Breast epithelium (tissue), 4 donors: ENCODE results near the gene TIFAB. TPM values are rescaled to one million over a fixed set of nuclear protein-coding genes. Genes with fewer than 3 reads are reported as not detected.
"Not testable (repeated sequence)": the region's sequence is repeated elsewhere in the genome, so short reads cannot be mapped to it uniquely, and the experiment has no call there.

Source experiments
- DNase-seq, 2 donors: peaks; one replicate each; pipeline ENCODE4 v3.0.0-alpha.2; 2019; ENCODE audit warnings: low spot score in 2 of 2
- H3K27ac ChIP-seq, 2 donors: fragments of 200-600 bp; sonication (generic) in 1 of 2; one replicate each; pipeline ENCODE4 v1.5.1; 2016 to 2019; ENCODE audit warnings: mild to moderate bottlenecking in 1 of 2
- H3K27me3 ChIP-seq, 2 donors: fragments of 200-600 bp; sonication (generic) in 1 of 2; one replicate each; pipeline versions ENCODE4 v1.5.1 to v1.6.0; 2017 to 2019; ENCODE audit warnings: control low read depth in 1 of 2, mild to moderate bottlenecking in 1 of 2
- H3K36me3 ChIP-seq: fragments of 200-600 bp; one replicate; pipeline ENCODE4 v1.5.1; 2019
- H3K4me1 ChIP-seq, 2 donors: fragments of 200-600 bp; sonication (generic); one replicate each; pipeline ENCODE4 v1.5.1; 2016 to 2019; ENCODE audit warnings: control low read depth in 1 of 2
- H3K4me3 ChIP-seq, 3 donors: fragments of 200-600 bp; sonication (generic); 1 replicate in 2 of 3; 2 replicates in 1 of 3; pipeline ENCODE4 v1.5.1; 2016 to 2019; ENCODE audit warnings: mild to moderate bottlenecking in 3 of 3, moderate library complexity in 2 of 3
- H3K9me3 ChIP-seq, 2 donors: fragments of 200-600 bp; sonication (generic) in 1 of 2; one replicate each; pipeline ENCODE4 v1.5.1; 2016 to 2019; ENCODE audit warnings: control low read depth in 1 of 2
- CTCF ChIP-seq, 3 donors: fragments of 450-650 bp; IDR thresholded peaks; one replicate each; pipeline ENCODE4 v1.5.1; 2016 to 2017; ENCODE audit warnings: antibody characterized with exemption in 3 of 3, mild to moderate bottlenecking in 3 of 3, moderate library complexity in 3 of 3
- POLR2A ChIP-seq: fragments of 450-650 bp; IDR thresholded peaks from one replicate; pipeline ENCODE4 v1.6.1; 2016; ENCODE audit warnings: antibody characterized with exemption, mild to moderate bottlenecking, moderate library complexity
- POLR2AphosphoS5 ChIP-seq, 3 donors: sonication (generic); formaldehyde crosslinking; IDR thresholded peaks; one replicate each; pipeline ENCODE4 v1.6.1; 2017; ENCODE audit warnings: antibody characterized with exemption in 3 of 3
- intact Hi-C: fragments of 100-400 bp; cut with DNase I; formaldehyde crosslinking; loops from one replicate; pipeline ENCODE4 v1.15.1; 2023; ENCODE audit warnings: low total_unique reads
- total RNA-seq, 3 donors: library from RNA; depleted of rRNA; stranded (reverse); fragments of >200 nt; gene quantifications; one replicate each; pipeline ENCODE4 v1.1.0, GENCODE V29; 2016

TIFAB gene
- total RNA-seq = not detected

- H3K27me3 ChIP-seq = no peaks in the 10 kb centered on the region
- H3K9me3 ChIP-seq = no peaks in the 10 kb centered on the region
- no peak for DNase-seq
- no peak for TF ChIP-seq CTCF (IDR thresholded peaks at IDR 0.05)
- TF ChIP-seq POLR2A = no peak
- no peak for TF ChIP-seq POLR2AphosphoS5 (IDR thresholded peaks at IDR 0.05)
- no peaks in the 10 kb centered on the region for H3K36me3 ChIP-seq
- no peak within 1 kb of the TSS for H3K27ac ChIP-seq
- no peak within 1 kb of the TSS for H3K4me3 ChIP-seq
- no peaks in the 10 kb centered on the region for H3K4me1 ChIP-seq
- intact Hi-C loops = no loop called here
Observed at GRCh38 chr5:135452321-135453030, at the start of gene TIFAB. TIFAB (minus strand) TSS chr5:135452351; CDS start chr5:135449939, 2,412 bp downstream.

GRCh38 chr5:135498637-135498995 is 46.5 kb upstream of the TIFAB start:
- Histone ChIP-seq H3K4me1 (no peaks in the 10 kb centered on the region), H3K27me3 (no peaks in the 10 kb centered on the region), H3K27ac (no peak overlapping the region), H3K36me3 (no peaks in the 10 kb centered on the region), H3K4me3 (no peak overlapping the region), H3K9me3 (no peaks in the 10 kb centered on the region)
- TF ChIP-seq CTCF (IDR thresholded peaks at IDR 0.05) = no peak
- no peak for TF ChIP-seq POLR2A
- intact Hi-C loops = no loop called here
- DNase-seq = no peak

- intact Hi-C loops = no loop called here
- no peak for TF ChIP-seq CTCF (IDR thresholded peaks at IDR 0.05)
- no peak for TF ChIP-seq POLR2A
- no peak for TF ChIP-seq POLR2AphosphoS5 (IDR thresholded peaks at IDR 0.05)
- Histone ChIP-seq H3K27me3 (no peaks in the 10 kb centered on the region), H3K9me3 (no peaks in the 10 kb centered on the region), H3K4me1 (no peaks in the 10 kb centered on the region), H3K4me3 (no peak overlapping the region), H3K36me3 (no peaks in the 10 kb centered on the region), H3K27ac (no peak overlapping the region)
- DNase-seq = no peak
Observed at GRCh38 chr5:135497971-135498636, 46.0 kb upstream of the TIFAB start.

GRCh38 chr5:135495531-135495930 is 43.4 kb upstream of the TIFAB start:
- H3K4me3 ChIP-seq, H3K27me3 ChIP-seq, DNase-seq, H3K36me3 ChIP-seq, intact Hi-C loops, H3K9me3 ChIP-seq, H3K4me1 ChIP-seq: not testable (repeated sequence)
- peak overlapping the region in 1 of 2 donors; percentile 84 for H3K27ac ChIP-seq

- H3K27me3 ChIP-seq = peaks cover 0 to 1% of the 10 kb centered on the region in 2 donors
Observed at GRCh38 chr5:135494196-135494595, 42.0 kb upstream of the TIFAB start.

More at GRCh38 chr5:135494196-135494595, 42.0 kb upstream of the TIFAB start:
- Histone ChIP-seq H3K4me1 (no peaks in the 10 kb centered on the region), H3K9me3 (no peaks in the 10 kb centered on the region), H3K27ac (peak overlapping the region; percentile 75 to 84), H3K36me3 (no peaks in the 10 kb centered on the region), H3K4me3 (no peak overlapping the region)
- intact Hi-C loops = loop anchor here (1.0 kb wide), 1 partner anchor 31 kb away; no protein-coding TSS in a partner anchor
- TF ChIP-seq CTCF (IDR thresholded peaks at IDR 0.05) (no peak), POLR2AphosphoS5 (IDR thresholded peaks at IDR 0.05) (no peak), POLR2A (no peak)
- no peak for DNase-seq
